ENCODE measurements around the gene C1GALT1C1.

The C1GALT1C1 gene

DNA sequence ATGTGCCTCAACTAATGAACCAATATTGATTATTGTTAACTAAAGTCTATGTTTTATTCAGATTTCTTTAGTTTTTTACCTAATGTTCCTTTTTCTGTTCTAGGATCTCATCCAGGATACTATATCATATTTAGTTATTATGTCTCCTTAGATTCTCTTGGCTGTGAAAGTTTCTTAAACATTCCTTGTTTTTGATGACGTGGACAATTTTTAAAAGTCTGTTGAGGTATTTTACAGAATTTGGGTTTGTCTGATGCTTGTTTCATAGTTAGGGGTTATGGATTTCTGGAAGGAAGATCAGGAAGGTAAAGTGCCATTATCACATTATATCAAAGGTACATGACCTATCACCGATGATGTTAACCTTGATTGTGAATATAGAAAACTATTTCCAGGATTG lies 44.2 kb downstream of the C1GALT1C1 start:
- no peak for DNase-seq (ENCODE audit: low read depth)
